GM12878 (cell line): ENCODE results near the gene LHFPL2. TPM values are rescaled to one million over a fixed set of nuclear protein-coding genes. Genes with fewer than 3 reads are reported as not detected.

ENCODE experiments used
- ATAC-seq: fragments of 200-7000 bp; cut with Tn5 transposase; 3 replicates; pipeline ENCODE4 v1.9.1; 2020; ENCODE audit warnings: mild to moderate bottlenecking, moderate library complexity
- BruUV-seq: library from RNA; stranded (reverse); fragments of 400-500 nt; replicated peaks from 2 replicates; lab custom pipeline; 2021; lab: Mats Ljungman, UMichigan
- CTCF ChIA-PET: fragments of 300-600 bp; sonication (Branson Sonifier 250); formaldehyde crosslinking; extraction: SDS; loops from one replicate; lab custom pipeline; 2021; ENCODE audit warnings: inconsistent platforms; lab: Yijun Ruan, JAX
- POLR2A ChIA-PET: fragments of 350-600 bp; formaldehyde crosslinking; extraction: SDS; loops from one replicate; lab custom pipeline; 2021; ENCODE audit warnings: inconsistent platforms; lab: Charles Lee
- RAD21 ChIA-PET: fragments of 300-600 bp; sonication (Branson Sonifier 250); formaldehyde crosslinking; loops from one replicate; lab custom pipeline; 2023; ENCODE audit warnings: antibody characterized with exemption; ENCODE audit not compliant: unreplicated experiment; lab: Charles Lee
- SMC1A ChIA-PET: fragments of 300-600 bp; sonication (Branson Sonifier 250); formaldehyde crosslinking; loops from one replicate; lab custom pipeline; 2023; ENCODE audit not compliant: unreplicated experiment, uncharacterized antibody; lab: Charles Lee
- DNase-seq: peaks from one replicate; pipeline ENCODE4 v3.0.0-alpha.2; 2011; ENCODE audit warnings: low read depth, low spot score
- FAIRE-seq: peaks from 3 replicates; lab custom pipeline; 2011; peaks lifted over from hg19 to GRCh38; lab: Jason Lieb, UNC
- H2AFZ ChIP-seq: 2 replicates; pipeline ENCODE4 v1.6.0; 2011; ENCODE audit warnings: low read depth, low read length, control low read depth; ENCODE audit not compliant: control insufficient read depth
- H3K27ac ChIP-seq: 2 replicates; pipeline ENCODE4 v1.5.1; 2011; ENCODE audit warnings: control low read depth; ENCODE audit not compliant: control insufficient read depth, insufficient read depth
- H3K27me3 ChIP-seq, 2 experiments: replicated peaks in 1 of 2; 2 replicates each; pipeline versions ENCODE4 v1.6.0 to v1.6.1; 2011; ENCODE audit warnings: low read length in 1 of 2; ENCODE audit not compliant: control insufficient read depth in 2 of 2, insufficient read depth in 2 of 2
- H3K36me3 ChIP-seq, 2 experiments: 2 replicates each; pipeline ENCODE4 v1.5.1; 2011; ENCODE audit warnings: low read length in 1 of 2; ENCODE audit not compliant: control insufficient read depth in 2 of 2, insufficient read depth in 2 of 2
- H3K4me1 ChIP-seq: 2 replicates; pipeline ENCODE4 v1.6.1; 2011; ENCODE audit warnings: mild to moderate bottlenecking, low read length, moderate library complexity, mixed read lengths; ENCODE audit not compliant: control insufficient read depth, insufficient read depth
- H3K4me2 ChIP-seq: 2 replicates; pipeline ENCODE4 v1.6.0; 2011; ENCODE audit warnings: control low read depth; ENCODE audit not compliant: control insufficient read depth, insufficient read depth
- H3K4me3 ChIP-seq: fragments of 200-600 bp; sonication (generic); 2 replicates; pipeline ENCODE4 v1.5.1; 2016
- H3K79me2 ChIP-seq: 2 replicates; pipeline ENCODE4 v1.6.0; 2011; ENCODE audit warnings: low read length; ENCODE audit not compliant: control insufficient read depth, insufficient read depth
- H3K9ac ChIP-seq: 2 replicates; pipeline ENCODE4 v1.8.0; 2011; ENCODE audit warnings: low read length, control low read depth, mixed read lengths; ENCODE audit not compliant: control insufficient read depth, insufficient read depth
- H3K9me3 ChIP-seq: replicated peaks from 3 replicates; pipeline ENCODE4 v1.5.1; 2011; ENCODE audit warnings: mild to moderate bottlenecking, low read length; ENCODE audit not compliant: control insufficient read depth, insufficient read depth
- H4K20me1 ChIP-seq: 2 replicates; pipeline ENCODE4 v1.6.0; 2011; ENCODE audit not compliant: control insufficient read depth, insufficient read depth
- BCLAF1 ChIP-seq: fragments of 450-650 bp; IDR thresholded peaks from 2 replicates; pipeline ENCODE4 v1.6.1; 2017; ENCODE audit warnings: antibody characterized with exemption, mild to moderate bottlenecking, moderate library complexity
- CHD4 ChIP-seq: fragments of 200-600 bp; sonication (generic); IDR thresholded peaks from 2 replicates; pipeline ENCODE4 v1.6.1; 2016; ENCODE audit warnings: mild to moderate bottlenecking
- EZH2 ChIP-seq: IDR thresholded peaks from 2 replicates; pipeline ENCODE4 v1.6.1; 2012; ENCODE audit warnings: low read depth, mild to moderate bottlenecking, control low read depth, inconsistent platforms, low read length, borderline replicate concordance; ENCODE audit not compliant: control insufficient read depth
- IRF5 ChIP-seq: fragments of 450-650 bp; IDR thresholded peaks from 2 replicates; pipeline ENCODE4 v1.6.1; 2017; ENCODE audit warnings: borderline replicate concordance
- NRF1 ChIP-seq: conservative IDR thresholded peaks from 2 replicates; pipeline ENCODE4 v1.6.1; 2011; ENCODE audit warnings: mild to moderate bottlenecking, low read depth, low read length, improper control_type of control experiment
- PAX5 ChIP-seq: IDR thresholded peaks from 2 replicates; pipeline ENCODE4 v1.6.1; 2011; ENCODE audit warnings: low read depth, low read length, borderline replicate concordance
- RBBP5 ChIP-seq: fragments of 200-600 bp; sonication (generic); conservative IDR thresholded peaks from 2 replicates; pipeline ENCODE4 v1.6.1; 2016
- SMARCA5 ChIP-seq: fragments of 450-650 bp; IDR thresholded peaks from 2 replicates; pipeline ENCODE4 v1.6.1; 2017; ENCODE audit warnings: mild to moderate bottlenecking
- STAT1 ChIP-seq: fragments of 450-650 bp; conservative IDR thresholded peaks from 2 replicates; pipeline ENCODE4 v1.6.1; 2014; ENCODE audit warnings: antibody characterized with exemption, mild to moderate bottlenecking
- ZNF592 ChIP-seq: fragments of 450-650 bp; IDR thresholded peaks from 2 replicates; pipeline ENCODE4 v1.6.1; 2017; ENCODE audit warnings: mild to moderate bottlenecking, moderate library complexity
- ZNF622 ChIP-seq: fragments of 450-650 bp; IDR thresholded peaks from 2 replicates; pipeline ENCODE4 v1.6.1; 2017; ENCODE audit warnings: mild to moderate bottlenecking, inconsistent platforms
- WGBS: methylation state at CpG from one replicate; pipeline ENCODE4 v1.1.6; 2016; ENCODE audit warnings: low lambda C conversion rate; ENCODE audit not compliant: insufficient replicate concordance, insufficient coverage; ENCODE audit errors: missing lambda C conversion rate; 5-methylcytosine and 5-hydroxymethylcytosine counted together
- in situ Hi-C: fragments of 300-500 bp; cut with MboI; formaldehyde crosslinking; loops from 9 replicates; pipeline ENCODE4 v1.14.3; 2018; ENCODE audit warnings: mixed read lengths
- intact Hi-C: fragments of 100-400 bp; cut with micrococcal nuclease; formaldehyde crosslinking; loops from one replicate; pipeline ENCODE4 v1.14.2; 2022; ENCODE audit not compliant: unreplicated experiment
- polyA plus RNA-seq, 11 experiments: library from polyadenylated mRNA; depleted of rRNA in 4 of 11; unstranded in 6 of 11; stranded (reverse) in 5 of 11; fragments of >200 nt; fragmentation: Nextera tagmentation in 4 of 11; fragmentation: Illumina TruSeq in 1 of 11; extraction: Ambion mirVana in 4 of 11; extraction: Trizol in 1 of 11; gene quantifications; 1 replicate in 1 of 11; 2 replicates in 10 of 11; pipeline versions ENCODE4 v1.2.1 to v1.2.3, GENCODE V29; 2011 to 2016; ENCODE audit warnings: inconsistent platforms in 2 of 11, missing spikeins in 2 of 11, low read depth in 1 of 11
- total RNA-seq, 4 experiments: library from RNA; depleted of rRNA in 3 of 4; stranded (reverse); fragments of >200 nt in 3 of 4; fragmentation: Illumina TruSeq in 1 of 4; extraction: Trizol in 1 of 4; gene quantifications; 2 replicates each; pipeline versions ENCODE4 v1.2.1 to v1.2.3, GENCODE V29; 2013 to 2021

The LHFPL2 gene
- total and polyA plus RNA-seq, 10 of the 15 experiments (the other 5 are each of a cell fraction or from before 2014, with no cell fraction given): 4.1 to 21.8 (median 12.5) TPM

- ChIA-PET RAD21 (interaction anchor here (1.0 kb wide), 1 partner anchor 10 kb away, joined by 4 read pairs; no protein-coding TSS in a partner anchor), POLR2A (interaction anchor here (0.6 kb wide), 1 partner anchor 151 kb away, joined by 6 read pairs; no protein-coding TSS in a partner anchor), SMC1A (interaction anchor here (1.2 to 1.6 kb wide), 4 partner anchors 8 to 30 kb away, joined by 3 to 5 read pairs (median 4); no protein-coding TSS in a partner anchor), CTCF (interaction anchor here (2.9 kb wide), 1 partner anchor 13 kb away, joined by 10 read pairs; no protein-coding TSS in a partner anchor)
- Histone ChIP-seq H4K20me1 (no peaks in the 10 kb centered on the region), H3K4me1 (no peaks in the 10 kb centered on the region), H3K27ac (no peak overlapping the region), H3K9me3 (no peaks in the 10 kb centered on the region), H3K4me3 (no peak overlapping the region), H2AFZ (no peak overlapping the region), H3K27me3 (no peaks in the 10 kb centered on the region), H3K9ac (no peak overlapping the region), H3K79me2 (no peaks in the 10 kb centered on the region), H3K36me3 (no peaks in the 10 kb centered on the region; a peak in 1 of 4 replicates), H3K4me2 (no peak overlapping the region)
- FAIRE-seq: no peak
- ATAC-seq: no peak
- WGBS: 100% methylated on average over 1 of the region's 1 CpG
- in situ Hi-C loops: no loop called here
- no peak for DNase-seq
- TF ChIP-seq BCLAF1 (no peak), CHD4 (no peak), ZNF622 (no peak), IRF5 (no peak), SMARCA5 (no peak), STAT1 (no peak), ZNF592 (no peak), RBBP5 (no peak), PAX5 (no peak), EZH2 (no peak), NRF1 (no peak)
- intact Hi-C loops: no loop called here
- BruUV-seq: no TSS peak
Measured at GRCh38 chr5:78603636-78604175, 44.9 kb downstream of the LHFPL2 start.
